ENCODE results near the gene PODXL2.
A peak's percentile ranks its signal among the peaks of the same experiment; 100 is the strongest.

The PODXL2 gene

DNA sequence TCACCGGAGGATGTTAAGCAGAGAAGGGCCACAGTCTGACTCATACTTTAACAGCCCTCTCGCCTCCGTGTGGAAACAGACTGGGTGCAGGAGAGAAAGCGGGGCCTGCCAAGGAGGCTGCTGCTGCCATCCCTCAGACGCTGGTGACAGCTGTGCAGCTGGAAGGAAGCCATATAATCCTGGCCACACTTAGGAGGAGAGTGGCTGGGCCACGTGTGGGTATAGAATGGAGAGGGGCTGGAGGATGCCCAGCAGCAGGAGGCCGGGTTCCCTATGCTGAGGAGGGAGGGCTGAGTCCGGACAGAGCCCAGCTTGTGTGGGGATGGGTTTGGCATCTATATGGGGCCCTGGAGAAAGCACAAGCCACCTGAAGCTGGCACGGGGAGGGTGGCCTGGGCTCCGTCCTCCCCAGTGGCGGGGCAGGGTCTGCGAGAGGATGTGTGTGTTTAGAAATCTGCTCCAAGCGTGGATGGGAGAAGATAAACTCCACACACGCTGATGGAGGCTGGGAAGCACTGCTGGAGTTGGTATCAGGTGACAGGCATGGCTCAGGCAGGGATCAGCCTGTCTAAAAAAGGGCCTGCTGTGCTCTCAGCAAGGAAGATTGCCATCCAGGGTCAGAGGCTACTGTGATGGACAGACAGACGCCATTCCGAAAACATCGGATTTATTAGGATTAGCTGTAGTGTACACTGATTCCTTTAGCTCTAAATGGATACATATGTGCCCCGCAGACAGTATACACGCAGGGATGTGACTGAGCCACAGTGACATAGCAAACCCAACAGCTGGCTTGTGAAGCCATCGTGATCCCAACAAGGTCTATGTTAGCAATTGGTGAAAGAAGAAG, 59.7 kb downstream of the PODXL2 start:
- in situ Hi-C loops (cut with HindIII; ENCODE audit: low pct_ligation_motif_present, low sequenced_read_pairs) = no loop called here
- peak; percentile 25 for DNase-seq
- H3K27ac ChIP-seq = no peak overlapping the region
- no peaks in the 10 kb centered on the region for H3K27me3 ChIP-seq (replicated peaks)
- no peaks in the 10 kb centered on the region for H3K36me3 ChIP-seq (replicated peaks)
- H3K4me3 ChIP-seq (ENCODE audit: low read depth, low read length) = no peak overlapping the region
- TF ChIP-seq, protein P1, sequence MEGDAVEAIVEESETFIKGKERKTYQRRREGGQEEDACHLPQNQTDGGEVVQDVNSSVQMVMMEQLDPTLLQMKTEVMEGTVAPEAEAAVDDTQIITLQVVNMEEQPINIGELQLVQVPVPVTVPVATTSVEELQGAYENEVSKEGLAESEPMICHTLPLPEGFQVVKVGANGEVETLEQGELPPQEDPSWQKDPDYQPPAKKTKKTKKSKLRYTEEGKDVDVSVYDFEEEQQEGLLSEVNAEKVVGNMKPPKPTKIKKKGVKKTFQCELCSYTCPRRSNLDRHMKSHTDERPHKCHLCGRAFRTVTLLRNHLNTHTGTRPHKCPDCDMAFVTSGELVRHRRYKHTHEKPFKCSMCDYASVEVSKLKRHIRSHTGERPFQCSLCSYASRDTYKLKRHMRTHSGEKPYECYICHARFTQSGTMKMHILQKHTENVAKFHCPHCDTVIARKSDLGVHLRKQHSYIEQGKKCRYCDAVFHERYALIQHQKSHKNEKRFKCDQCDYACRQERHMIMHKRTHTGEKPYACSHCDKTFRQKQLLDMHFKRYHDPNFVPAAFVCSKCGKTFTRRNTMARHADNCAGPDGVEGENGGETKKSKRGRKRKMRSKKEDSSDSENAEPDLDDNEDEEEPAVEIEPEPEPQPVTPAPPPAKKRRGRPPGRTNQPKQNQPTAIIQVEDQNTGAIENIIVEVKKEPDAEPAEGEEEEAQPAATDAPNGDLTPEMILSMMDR (IDR thresholded peaks at IDR 0.05; ENCODE audit: low read depth, low read length, missing control alignments) = no peak

DNA sequence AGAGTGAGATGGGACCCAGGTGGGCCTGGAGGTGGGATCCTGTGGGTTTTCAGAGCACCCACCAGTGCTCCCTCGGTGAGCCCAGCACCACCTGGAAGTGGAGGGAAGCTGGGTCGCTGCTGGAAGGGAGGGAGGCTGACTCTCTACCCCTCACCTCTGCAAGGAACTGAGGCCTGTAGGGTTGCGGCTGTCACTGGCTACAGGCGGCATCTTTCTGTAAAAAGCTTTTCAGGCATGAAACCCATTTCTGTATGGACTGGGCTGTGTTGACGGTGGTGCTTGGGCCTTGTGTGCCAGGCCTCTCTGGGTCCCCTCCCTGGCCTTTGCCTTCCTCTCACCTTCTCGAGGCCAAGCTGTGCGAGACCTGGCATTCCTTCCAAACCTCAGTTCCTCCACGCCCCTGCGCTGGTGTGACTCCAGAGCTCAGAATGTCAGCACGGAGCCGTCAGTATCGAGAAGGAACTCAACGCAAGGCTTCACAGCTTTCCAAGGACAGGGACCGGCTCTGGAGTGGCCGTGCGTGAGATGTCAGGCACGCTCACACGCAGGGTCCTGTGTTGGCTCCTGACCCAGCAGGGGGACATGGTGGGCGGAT, 60.4 kb downstream of the PODXL2 start:
- DNase-seq = no peak
- H3K36me3 ChIP-seq (replicated peaks) = no peaks in the 10 kb centered on the region
- TF ChIP-seq, protein P1 (IDR thresholded peaks at IDR 0.05; ENCODE audit: low read depth, low read length, missing control alignments) = no peak
- H3K4me3 ChIP-seq (ENCODE audit: low read depth, low read length) = no peak overlapping the region
- H3K27ac ChIP-seq = peak overlapping the region; percentile 62
- no peaks in the 10 kb centered on the region for H3K27me3 ChIP-seq (replicated peaks)
- in situ Hi-C loops (cut with HindIII; ENCODE audit: low pct_ligation_motif_present, low sequenced_read_pairs) = no loop called here

DNA sequence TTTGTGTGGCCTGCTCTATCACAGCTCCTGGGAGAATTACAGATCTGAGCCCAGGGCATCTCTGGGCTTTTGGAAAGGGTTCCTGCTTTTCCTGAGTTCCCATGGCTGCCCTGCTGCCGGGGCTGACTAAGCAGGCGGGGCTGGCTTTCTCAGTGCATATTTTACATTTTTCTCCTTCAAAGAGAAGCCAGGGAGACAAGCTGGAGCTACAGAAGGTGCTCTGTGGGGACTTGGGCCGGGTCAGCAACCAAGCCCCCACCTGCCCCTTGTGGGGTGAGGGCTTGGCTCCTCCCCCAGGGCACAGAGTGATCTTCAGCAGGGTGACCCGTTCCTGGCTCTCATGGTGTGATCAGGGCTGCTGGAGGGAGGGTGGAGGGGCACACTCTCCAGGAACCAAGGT, 61.1 kb downstream of the PODXL2 start:
- peak; percentile 69 for DNase-seq
- TF ChIP-seq, protein P1 (IDR thresholded peaks at IDR 0.05; ENCODE audit: low read depth, low read length, missing control alignments) = no peak
- Histone ChIP-seq H3K27me3 (replicated peaks) (no peaks in the 10 kb centered on the region), H3K27ac (peak overlapping the region; percentile 62), H3K4me3 (ENCODE audit: low read depth, low read length) (no peak overlapping the region), H3K36me3 (replicated peaks) (no peaks in the 10 kb centered on the region)
- in situ Hi-C loops (cut with HindIII; ENCODE audit: low pct_ligation_motif_present, low sequenced_read_pairs) = no loop called here

DNA sequence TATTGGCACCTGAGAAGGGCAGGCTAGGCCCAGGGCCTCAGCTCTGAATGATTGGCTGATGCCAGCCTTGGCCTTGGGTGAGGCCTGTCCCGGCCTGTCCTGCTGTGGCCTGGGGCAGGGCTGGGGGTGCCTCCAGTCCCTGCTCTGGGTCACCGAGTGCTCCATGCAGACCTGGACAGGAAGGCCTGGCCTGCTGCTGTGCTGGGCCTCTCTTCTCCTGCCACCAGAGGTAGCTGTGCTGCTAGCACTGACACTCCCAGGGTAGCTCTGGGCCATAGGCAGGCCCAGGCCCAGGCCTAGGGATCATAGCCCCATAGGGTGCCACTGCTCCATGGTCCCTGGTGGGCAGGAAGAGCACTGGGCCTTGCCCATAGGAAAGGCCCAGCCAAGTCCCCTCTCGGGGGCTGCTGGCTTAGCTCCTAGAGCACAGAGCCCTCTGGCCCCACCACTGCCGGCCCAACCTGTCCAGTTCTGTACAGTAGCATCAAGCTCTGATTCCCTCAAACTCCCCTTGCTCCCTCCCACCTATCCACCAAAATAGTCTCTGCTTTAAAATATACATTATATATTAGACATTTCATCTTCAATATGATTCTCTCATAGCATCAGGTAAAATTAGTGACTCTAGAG, 62.0 kb downstream of the PODXL2 start:
- H3K36me3 ChIP-seq (replicated peaks) = no peaks in the 10 kb centered on the region
- TF ChIP-seq, protein P1 (IDR thresholded peaks at IDR 0.05; ENCODE audit: low read depth, low read length, missing control alignments) = peak; percentile 93
- peak; percentile 77 for DNase-seq
- in situ Hi-C loops (cut with HindIII; ENCODE audit: low pct_ligation_motif_present, low sequenced_read_pairs) = no loop called here
- peak overlapping the region; percentile 62 for H3K27ac ChIP-seq
- no peak overlapping the region for H3K4me3 ChIP-seq (ENCODE audit: low read depth, low read length)
- no peaks in the 10 kb centered on the region for H3K27me3 ChIP-seq (replicated peaks)

DNA sequence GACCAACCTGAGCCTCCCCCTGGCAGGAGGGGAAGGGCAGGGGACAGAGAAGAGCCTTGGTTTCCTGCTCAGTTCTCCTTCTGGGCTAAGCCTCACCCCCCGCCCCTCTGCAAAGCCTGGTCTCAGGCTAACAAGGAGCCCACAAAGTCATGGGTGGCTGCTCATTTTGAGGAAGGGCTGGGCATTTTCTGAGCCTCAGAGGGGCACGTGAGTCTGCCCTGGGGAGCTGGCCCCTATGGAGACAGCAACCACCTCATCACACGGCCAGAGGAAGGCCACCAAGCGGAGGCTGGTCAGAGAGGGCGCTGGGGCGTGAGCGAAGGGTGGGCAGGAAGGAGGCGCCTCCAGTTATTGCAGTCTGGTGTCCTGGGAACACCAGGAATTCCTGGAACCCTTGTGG, 62.5 kb downstream of the PODXL2 start:
- DNase-seq = no peak
- in situ Hi-C loops (cut with HindIII; ENCODE audit: low pct_ligation_motif_present, low sequenced_read_pairs) = no loop called here
- H3K27me3 ChIP-seq (replicated peaks) = no peaks in the 10 kb centered on the region
- H3K27ac ChIP-seq = no peak overlapping the region
- H3K4me3 ChIP-seq (ENCODE audit: low read depth, low read length) = no peak overlapping the region
- no peaks in the 10 kb centered on the region for H3K36me3 ChIP-seq (replicated peaks)
- TF ChIP-seq, protein P1 (IDR thresholded peaks at IDR 0.05; ENCODE audit: low read depth, low read length, missing control alignments) = no peak
